Glutamatergic neuron (in vitro differentiated cells): ENCODE results near the gene CCNK. TPM values are rescaled to one million over a fixed set of nuclear protein-coding genes. Genes with fewer than 3 reads are reported as not detected.
A peak's percentile ranks its signal among the peaks of the same experiment; 100 is the strongest.

Experiments
- DNase-seq: peaks from one replicate; pipeline ENCODE4 v3.0.0; 2022
- H3K27ac Mint-ChIP-seq: one replicate; pipeline ENCODE4 v1.8.0; 2020; ENCODE audit warnings: mild to moderate bottlenecking, mixed read lengths, inconsistent platforms; ENCODE audit not compliant: unreplicated experiment
- H3K27me3 Mint-ChIP-seq: one replicate; pipeline ENCODE4 v1.8.0; 2020; ENCODE audit warnings: mild to moderate bottlenecking, moderate library complexity, mixed read lengths, inconsistent platforms; ENCODE audit not compliant: unreplicated experiment
- H3K36me3 Mint-ChIP-seq: one replicate; pipeline ENCODE4 v1.8.0; 2020; ENCODE audit warnings: mild to moderate bottlenecking, mixed read lengths, inconsistent platforms; ENCODE audit not compliant: unreplicated experiment
- H3K4me1 Mint-ChIP-seq: one replicate; pipeline ENCODE4 v1.8.0; 2020; ENCODE audit warnings: mild to moderate bottlenecking, low read depth, mixed read lengths, inconsistent platforms; ENCODE audit not compliant: unreplicated experiment
- H3K4me3 Mint-ChIP-seq: one replicate; pipeline ENCODE4 v1.8.0; 2020; ENCODE audit warnings: mild to moderate bottlenecking, mixed read lengths, inconsistent platforms; ENCODE audit not compliant: unreplicated experiment
- H3K9me3 Mint-ChIP-seq: one replicate; pipeline ENCODE4 v1.8.0; 2020; ENCODE audit warnings: mild to moderate bottlenecking, moderate library complexity, mixed read lengths, inconsistent platforms; ENCODE audit not compliant: unreplicated experiment
- CTCF ChIP-seq: fragments of 200-600 bp; sonication (generic); IDR thresholded peaks from one replicate; pipeline ENCODE4 v1.5.0; 2021; ENCODE audit not compliant: partially characterized antibody, unreplicated experiment
- total RNA-seq: library from RNA; stranded (reverse); fragmentation: NEBNext Ultra II Directional; extraction: Animal tissue kit (Norgen Biotek cat#: 25700); gene quantifications from one replicate; pipeline ENCODE4 v1.2.1, GENCODE V29; 2021; ENCODE audit not compliant: unreplicated experiment

CCNK gene
- total RNA-seq, 1 donor from 2014 or later: 47.2 TPM

- Mint-ChIP-seq H3K27me3 (peaks cover 7% of the 10 kb centered on the region), H3K9me3 (peaks cover 16% of the 10 kb centered on the region), H3K27ac (peak overlapping the region; percentile 39), H3K4me1 (peaks cover 22% of the 10 kb centered on the region), H3K36me3 (no peaks in the 10 kb centered on the region), H3K4me3 (peak overlapping the region; percentile 65)
- no peak for DNase-seq
- no peak for TF ChIP-seq CTCF
Observed at GRCh38 chr14:99512110-99512449, 30.9 kb downstream of the CCNK start.

DNA sequence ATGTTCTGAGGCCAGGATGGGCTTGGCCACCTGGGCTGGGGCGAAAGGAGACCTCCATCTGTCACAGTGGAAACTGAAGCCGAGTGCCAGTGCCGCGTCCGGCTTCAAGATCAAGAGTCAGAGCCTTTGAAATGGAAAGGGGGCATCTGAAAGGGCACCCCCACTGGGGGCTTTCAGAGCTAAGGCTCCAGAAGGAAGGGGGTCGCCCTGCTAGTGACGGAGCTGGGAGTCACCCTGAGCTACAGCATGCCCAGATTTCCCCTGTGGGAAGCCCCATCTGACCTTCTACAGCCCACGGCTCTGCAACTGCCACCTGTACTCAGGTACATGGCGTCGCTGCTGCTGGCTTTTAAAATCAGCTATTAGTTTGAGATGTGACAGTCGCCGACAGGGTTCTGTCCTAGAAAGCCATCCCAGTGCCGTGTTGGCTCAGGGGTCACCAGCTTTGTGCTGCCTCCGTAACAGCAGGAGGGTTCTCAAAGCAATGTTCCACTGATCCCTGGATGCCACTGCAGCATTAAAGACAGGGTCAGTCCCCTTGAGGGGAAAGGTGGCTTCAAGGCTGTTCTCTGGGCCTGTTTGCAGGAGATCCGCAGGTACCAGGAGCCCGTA lies 31.5 kb downstream of the CCNK start:
- Mint-ChIP-seq H3K27me3 (peaks cover 7% of the 10 kb centered on the region), H3K4me1 (peaks cover 22% of the 10 kb centered on the region), H3K9me3 (peaks cover 18% of the 10 kb centered on the region), H3K27ac (peak overlapping the region; percentile 39), H3K36me3 (no peaks in the 10 kb centered on the region), H3K4me3 (peak overlapping the region; percentile 65)
- TF ChIP-seq CTCF: no peak
- no peak for DNase-seq

- peaks cover 6% of the 10 kb centered on the region for H3K27me3 Mint-ChIP-seq
- H3K9me3 Mint-ChIP-seq: peaks cover 18% of the 10 kb centered on the region
- DNase-seq: no peak
- peaks cover 22% of the 10 kb centered on the region for H3K4me1 Mint-ChIP-seq
- TF ChIP-seq CTCF: no peak
- no peak overlapping the region for H3K27ac Mint-ChIP-seq
- no peaks in the 10 kb centered on the region for H3K36me3 Mint-ChIP-seq
- H3K4me3 Mint-ChIP-seq: no peak overlapping the region
Observed at GRCh38 chr14:99513183-99513694, 32.0 kb downstream of the CCNK start.

DNA sequence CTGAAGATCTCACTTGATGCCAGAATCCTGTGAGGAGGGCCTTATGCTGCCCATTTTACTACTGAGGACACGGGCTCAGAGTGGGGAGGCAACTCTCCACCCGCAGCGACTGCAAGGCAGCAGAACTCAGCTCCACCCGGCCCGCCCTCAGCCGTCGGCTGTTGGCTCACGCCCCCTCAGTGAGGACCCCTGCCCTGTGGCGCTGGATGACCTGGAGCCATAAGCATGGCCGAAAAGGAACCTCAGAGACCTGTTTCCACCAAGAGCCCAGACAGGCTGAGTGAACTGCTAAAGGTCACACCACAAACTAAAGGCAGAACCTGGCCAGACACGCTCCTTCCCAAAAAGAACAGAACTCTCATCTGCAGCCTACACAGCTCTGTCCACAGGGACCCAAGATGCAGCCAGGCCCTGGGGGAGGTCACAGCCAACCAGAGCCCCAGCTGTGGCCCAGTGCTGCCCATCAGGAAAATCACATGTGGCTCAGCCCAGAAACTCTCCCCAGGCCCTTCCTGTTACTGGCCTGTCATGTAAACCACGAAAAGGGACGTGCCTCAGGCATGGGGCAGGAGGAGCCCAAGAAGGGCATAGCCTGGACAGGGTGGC lies 32.8 kb downstream of the CCNK start:
- H3K27me3 Mint-ChIP-seq: peaks cover 5% of the 10 kb centered on the region
- H3K4me1 Mint-ChIP-seq: peaks cover 22% of the 10 kb centered on the region
- H3K9me3 Mint-ChIP-seq: peaks cover 16% of the 10 kb centered on the region
- H3K27ac Mint-ChIP-seq: no peak overlapping the region
- DNase-seq: no peak
- no peak overlapping the region for H3K4me3 Mint-ChIP-seq
- no peaks in the 10 kb centered on the region for H3K36me3 Mint-ChIP-seq
- no peak for TF ChIP-seq CTCF
